Esophagus squamous epithelium (tissue), 4 donors: ENCODE data around the gene MAD1L1.

Experiments
- CTCF ChIP-seq, 6 experiments: fragments of 450-650 bp in 4 of 6; fragments of 200-600 bp in 2 of 6; sonication (generic) in 2 of 6; IDR thresholded peaks; one replicate each; pipeline ENCODE4 v1.5.1; 2016 to 2019; ENCODE audit warnings: antibody characterized with exemption in 6 of 6, mild to moderate bottlenecking in 4 of 6, moderate library complexity in 4 of 6
- POLR2A ChIP-seq, 4 donors: fragments of 450-650 bp; IDR thresholded peaks; one replicate each; pipeline ENCODE4 v1.6.1; 2017; ENCODE audit warnings: antibody characterized with exemption in 4 of 4, mild to moderate bottlenecking in 4 of 4, moderate library complexity in 3 of 4

GRCh38 chr7:2075811-2076210 lies 156.9 kb downstream of the MAD1L1 start:
- TF ChIP-seq CTCF (IDR thresholded peaks at IDR 0.05) (no peak), POLR2A (IDR thresholded peaks at IDR 0.05) (no peak)
